Activated naive CD4-positive, alpha-beta T cell treated with anti-CD3 and anti-CD28 coated beads, Interleukin-2, amount 50 U/mL, for 72 hours (primary cell): Measurements from ENCODE around the gene WWC2. TPM values are rescaled to one million over a fixed set of nuclear protein-coding genes. Genes with fewer than 3 reads are reported as not detected.
A peak's percentile ranks its signal among the peaks of the same experiment; 100 is the strongest.
"Not testable (repeated sequence)": the region's sequence is repeated elsewhere in the genome, so short reads cannot be mapped to it uniquely, and the experiment has no call there.

ENCODE experiments used
- ATAC-seq, 2 donors: fragments of 150-1000 bp; cut with Tn5 transposase; 2 replicates each; pipeline ENCODE4 v1.10.0; 2021; ENCODE audit warnings: mild to moderate bottlenecking in 2 of 2, moderate library complexity in 2 of 2
- DNase-seq, 2 donors: peaks; one replicate each; pipeline ENCODE4 v3.0.0; 2021 to 2022; ENCODE audit warnings: low spot score in 2 of 2
- H3K27ac Mint-ChIP-seq, 2 donors: one replicate each; pipeline ENCODE4 v1.8.0; 2022; ENCODE audit warnings: mild to moderate bottlenecking in 2 of 2, mixed read lengths in 2 of 2
- H3K36me3 Mint-ChIP-seq, 2 donors: one replicate each; pipeline ENCODE4 v1.8.0; 2022; ENCODE audit warnings: mixed read lengths in 2 of 2
- H3K9me3 Mint-ChIP-seq, 2 donors: one replicate each; pipeline ENCODE4 v1.8.0; 2022; ENCODE audit warnings: mixed read lengths in 2 of 2
- total RNA-seq, 2 donors: library from RNA; stranded (reverse); gene quantifications; one replicate each; pipeline ENCODE4 v1.2.3, GENCODE V29; 2022

Gene WWC2
- total RNA-seq, 2 donors from 2014 or later: 3.1 to 3.8 TPM

DNA sequence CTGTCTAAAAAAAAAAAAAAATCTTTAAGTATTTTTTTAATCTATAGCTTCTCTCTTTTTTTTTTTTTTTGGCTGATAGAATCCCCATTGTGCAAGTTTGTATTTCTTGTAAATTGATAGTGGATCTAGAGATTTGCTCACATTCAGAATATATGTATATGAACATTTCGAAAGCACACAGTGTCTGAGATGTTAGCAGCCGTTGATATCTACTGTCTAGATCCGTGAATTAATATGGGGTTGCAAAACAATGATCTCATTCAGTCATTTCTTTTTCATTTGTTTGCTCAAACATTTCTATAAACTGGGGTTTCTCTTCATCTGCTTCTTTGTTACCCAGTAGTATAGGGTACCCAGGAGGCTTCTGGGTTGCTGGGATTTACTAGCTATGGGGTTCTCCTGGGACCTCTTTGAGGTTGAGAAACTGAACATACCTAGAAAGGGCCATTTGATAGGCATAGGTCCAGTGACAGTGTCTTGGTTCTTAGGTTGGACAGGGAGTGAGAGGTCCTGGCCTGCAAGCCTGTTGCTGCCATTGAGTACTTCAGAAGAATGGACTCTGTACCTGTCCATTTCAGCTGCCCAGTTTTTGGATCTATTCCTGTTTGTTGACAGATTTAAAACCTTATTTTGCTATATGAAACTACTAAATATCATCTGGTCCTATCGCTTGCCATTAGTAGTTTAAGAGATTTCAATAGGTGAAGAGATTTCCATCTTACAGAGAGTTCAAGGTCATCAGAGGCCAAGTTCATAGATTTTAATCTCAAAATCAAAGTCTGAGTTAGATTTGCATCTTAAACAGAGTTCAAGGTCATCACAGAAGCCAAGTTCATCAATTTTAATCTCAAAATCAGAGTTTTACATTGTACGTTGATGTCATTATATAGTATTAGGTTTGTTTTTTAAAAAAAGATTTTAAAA, 50.8 kb downstream of the WWC2 start:
- DNase-seq (no peak), ATAC-seq (no peak)
- Mint-ChIP-seq H3K36me3 (no peaks in the 10 kb centered on the region), H3K9me3 (no peaks in the 10 kb centered on the region), H3K27ac (no peak overlapping the region)

GRCh38 chr4:183150664-183151063, 51.6 kb downstream of the WWC2 start:
- not testable (repeated sequence) for DNase-seq, H3K9me3 Mint-ChIP-seq, ATAC-seq, H3K36me3 Mint-ChIP-seq, H3K27ac Mint-ChIP-seq

GRCh38 chr4:183152232-183152631, 53.2 kb downstream of the WWC2 start:
- not testable (repeated sequence) for DNase-seq, ATAC-seq, H3K36me3 Mint-ChIP-seq, H3K9me3 Mint-ChIP-seq, H3K27ac Mint-ChIP-seq

GRCh38 chr4:183153190-183153916, 54.3 kb downstream of the WWC2 start:
- DNase-seq (no peak), ATAC-seq (no peak)
- H3K36me3 Mint-ChIP-seq: no peaks in the 10 kb centered on the region
- H3K27ac Mint-ChIP-seq: no peak overlapping the region
- H3K9me3 Mint-ChIP-seq: no peaks in the 10 kb centered on the region

DNA sequence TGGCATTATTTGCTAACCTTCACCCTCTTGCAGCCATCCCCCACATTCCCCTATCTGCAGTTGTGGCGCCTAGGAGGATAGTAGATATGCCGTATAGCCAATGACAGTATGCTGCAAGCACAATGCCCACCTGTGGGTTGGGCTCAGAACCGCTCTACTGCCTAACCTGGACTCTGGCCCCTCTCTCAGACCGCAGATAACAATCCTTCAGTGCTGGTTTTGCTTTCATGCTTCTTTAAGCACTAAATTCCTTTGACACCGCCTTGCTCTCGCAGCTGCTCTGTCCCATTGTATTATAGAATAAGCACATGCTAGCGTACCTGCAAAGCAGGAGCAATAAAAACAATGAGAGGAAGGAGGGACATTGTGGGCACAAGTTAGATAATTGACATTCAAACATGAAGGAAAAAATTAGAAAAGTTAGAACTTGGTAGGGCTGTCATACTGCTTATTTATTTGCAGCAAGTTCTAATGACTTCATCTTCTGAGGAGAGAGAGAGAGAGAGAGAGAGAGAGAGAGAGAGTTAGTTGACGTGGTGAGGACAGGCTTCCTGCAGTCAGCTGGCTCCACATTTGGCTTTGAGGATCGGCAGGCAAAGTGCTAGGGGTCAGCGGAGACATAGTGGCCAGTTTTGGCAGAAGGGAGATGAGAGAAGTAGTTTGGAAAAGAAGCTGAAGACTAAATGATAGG, 55.8 kb downstream of the WWC2 start:
- no peak for ATAC-seq
- Mint-ChIP-seq H3K9me3 (no peaks in the 10 kb centered on the region), H3K36me3 (no peaks in the 10 kb centered on the region), H3K27ac (no peak overlapping the region)
- DNase-seq: no peak

- no peak for ATAC-seq
- Mint-ChIP-seq H3K9me3 (no peaks in the 10 kb centered on the region), H3K36me3 (no peaks in the 10 kb centered on the region), H3K27ac (no peak overlapping the region)
- no peak for DNase-seq
Observed at GRCh38 chr4:183155450-183156184, 56.6 kb downstream of the WWC2 start.

DNA sequence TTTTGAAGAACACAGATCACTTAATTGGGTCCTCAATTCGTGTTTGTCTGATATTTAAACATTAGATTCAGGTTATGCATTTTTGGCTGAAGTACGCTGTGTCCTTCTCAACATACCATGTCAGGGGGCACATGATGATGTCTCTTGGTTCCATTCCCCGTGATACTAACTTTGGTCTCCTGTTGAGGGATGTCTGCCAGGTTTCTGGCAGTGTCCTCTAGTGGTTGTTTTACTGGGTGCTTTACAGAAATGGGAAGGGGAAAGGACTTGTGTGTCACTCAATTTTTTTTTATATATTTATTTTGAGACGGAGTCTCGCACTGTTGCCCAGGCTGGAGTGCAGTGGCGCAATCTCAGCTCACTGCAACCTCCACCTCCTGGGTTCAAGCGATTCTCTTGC, 58.2 kb downstream of the WWC2 start:
- no peaks in the 10 kb centered on the region for H3K36me3 Mint-ChIP-seq
- H3K27ac Mint-ChIP-seq: no peak overlapping the region
- DNase-seq (no peak), ATAC-seq (no peak)
- H3K9me3 Mint-ChIP-seq: no peaks in the 10 kb centered on the region

GRCh38 chr4:183158062-183158461, 59.0 kb downstream of the WWC2 start:
- no peaks in the 10 kb centered on the region for H3K9me3 Mint-ChIP-seq
- no peak for DNase-seq
- peak in 1 of 2 donors; percentile 55 for ATAC-seq
- H3K27ac Mint-ChIP-seq: no peak overlapping the region
- H3K36me3 Mint-ChIP-seq: no peaks in the 10 kb centered on the region

DNA sequence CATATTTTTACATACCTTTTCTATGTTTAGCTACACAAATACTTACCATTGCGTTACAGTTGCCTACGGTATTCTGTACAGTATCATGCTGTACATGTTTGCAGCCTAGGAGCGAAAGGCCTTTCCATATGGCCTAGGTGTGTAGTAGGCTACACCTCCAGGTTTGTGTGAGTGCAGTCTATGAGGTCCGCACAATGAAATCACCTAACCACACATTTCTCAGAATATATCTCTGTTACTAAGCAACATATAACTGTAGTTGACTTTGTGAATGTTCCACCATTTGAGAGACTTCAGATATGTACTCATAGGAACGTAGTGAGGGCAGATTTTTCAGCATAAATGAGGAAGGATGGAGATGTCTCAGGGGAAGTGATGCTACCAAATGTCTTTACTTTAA, 62.6 kb downstream of the WWC2 start:
- no peaks in the 10 kb centered on the region for H3K9me3 Mint-ChIP-seq

GRCh38 chr4:183163135-183163534, 64.1 kb downstream of the WWC2 start:
- Mint-ChIP-seq H3K36me3 (peaks cover 0 to 7% of the 10 kb centered on the region in 2 donors), H3K27ac (no peak overlapping the region), H3K9me3 (no peaks in the 10 kb centered on the region)
- DNase-seq (no peak), ATAC-seq (no peak)

More for the DNA sequence above, 62.6 kb downstream of the WWC2 start:
- DNase-seq (no peak), ATAC-seq (peak; percentile 9 to 72)
- no peak overlapping the region for H3K27ac Mint-ChIP-seq
- H3K36me3 Mint-ChIP-seq: no peaks in the 10 kb centered on the region

DNA sequence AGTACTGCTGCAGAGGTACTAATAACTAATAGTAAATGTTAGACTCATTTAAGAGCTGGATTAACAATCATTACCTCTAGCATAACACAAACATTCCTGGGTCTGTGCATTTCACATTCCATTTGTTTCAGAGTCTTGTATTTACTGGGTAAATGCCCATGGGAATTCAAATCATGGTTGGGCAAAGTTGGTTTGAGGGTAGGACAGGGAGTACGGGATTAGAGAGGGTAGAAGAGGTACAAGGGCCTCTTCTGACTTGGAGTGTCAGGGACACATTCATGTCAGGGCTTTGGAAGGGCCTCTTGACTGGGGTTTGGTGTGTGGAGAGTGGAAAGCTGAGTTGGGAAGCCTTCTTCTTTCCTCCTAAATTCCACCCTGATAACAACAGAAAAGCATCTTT, 65.9 kb downstream of the WWC2 start:
- no peak for ATAC-seq
- H3K36me3 Mint-ChIP-seq: peaks cover 0 to 7% of the 10 kb centered on the region in 2 donors
- DNase-seq: no peak
- no peak overlapping the region for H3K27ac Mint-ChIP-seq
- no peaks in the 10 kb centered on the region for H3K9me3 Mint-ChIP-seq

GRCh38 chr4:183165376-183165775, 66.3 kb downstream of the WWC2 start:
- no peak for ATAC-seq
- peaks cover 0 to 7% of the 10 kb centered on the region in 2 donors for H3K36me3 Mint-ChIP-seq
- no peak overlapping the region for H3K27ac Mint-ChIP-seq
- no peaks in the 10 kb centered on the region for H3K9me3 Mint-ChIP-seq
- DNase-seq: no peak

GRCh38 chr4:183170894-183171293, 71.8 kb downstream of the WWC2 start:
- no peak overlapping the region for H3K27ac Mint-ChIP-seq
- DNase-seq: no peak
- peaks cover 0 to 7% of the 10 kb centered on the region in 2 donors for H3K36me3 Mint-ChIP-seq
- no peaks in the 10 kb centered on the region for H3K9me3 Mint-ChIP-seq
- no peak for ATAC-seq

GRCh38 chr4:183171484-183172267, 72.6 kb downstream of the WWC2 start:
- ATAC-seq (no peak), DNase-seq (no peak)
- peaks cover 0 to 7% of the 10 kb centered on the region in 2 donors for H3K36me3 Mint-ChIP-seq
- no peak overlapping the region for H3K27ac Mint-ChIP-seq
- H3K9me3 Mint-ChIP-seq: no peaks in the 10 kb centered on the region

- DNase-seq: no peak
- Mint-ChIP-seq H3K36me3 (no peaks in the 10 kb centered on the region), H3K27ac (no peak overlapping the region), H3K9me3 (no peaks in the 10 kb centered on the region)
- ATAC-seq: no peak
Observed at GRCh38 chr4:183172881-183173280, 73.8 kb downstream of the WWC2 start.
